ACHN (cell line): ENCODE results near the gene WDR7.

Source experiments
- DNase-seq: peaks from one replicate; pipeline ENCODE4 v3.0.0-alpha.2; 2015
- in situ Hi-C: cut with HindIII; loops from 2 replicates; pipeline ENCODE4 v1.10.0; 2017; ENCODE audit warnings: low sequenced_read_pairs, low pct_ligation_motif_present, low pct_unique_long_range_greater_than_20kb

WDR7 gene

GRCh38 chr18:56711708-56712445 lies 60.7 kb downstream of the WDR7 start:
- in situ Hi-C loops, result no loop called here
- no peak for DNase-seq

GRCh38 chr18:56712761-56713160 lies 61.6 kb downstream of the WDR7 start:
- DNase-seq, result no peak
- in situ Hi-C loops, result no loop called here

- DNase-seq, result no peak
- in situ Hi-C loops, result no loop called here
Measured at GRCh38 chr18:56715121-56715520, 64.0 kb downstream of the WDR7 start.

- DNase-seq, result no peak
- in situ Hi-C loops, result no loop called here
Measured at GRCh38 chr18:56716692-56717146, 65.6 kb downstream of the WDR7 start.

- no peak for DNase-seq
- in situ Hi-C loops, result no loop called here
Measured at GRCh38 chr18:56721031-56721430, 69.9 kb downstream of the WDR7 start.

- in situ Hi-C loops, result no loop called here
- DNase-seq, result no peak
Measured at GRCh38 chr18:56721491-56721890, 70.3 kb downstream of the WDR7 start.

- no peak for DNase-seq
- in situ Hi-C loops, result no loop called here
Measured at GRCh38 chr18:56722518-56722917, 71.4 kb downstream of the WDR7 start.

- no peak for DNase-seq
- in situ Hi-C loops, result no loop called here
Measured at GRCh38 chr18:56723068-56723467, 71.9 kb downstream of the WDR7 start.

- in situ Hi-C loops, result no loop called here
- DNase-seq, result no peak
Measured at GRCh38 chr18:56723706-56724105, 72.5 kb downstream of the WDR7 start.

- no peak for DNase-seq
- in situ Hi-C loops, result no loop called here
Measured at GRCh38 chr18:56726906-56727305, 75.7 kb downstream of the WDR7 start.

- in situ Hi-C loops, result no loop called here
- no peak for DNase-seq
Measured at GRCh38 chr18:56727399-56727798, 76.2 kb downstream of the WDR7 start.

GRCh38 chr18:56728741-56729140 lies 77.6 kb downstream of the WDR7 start:
- in situ Hi-C loops, result no loop called here

GRCh38 chr18:56738184-56738583 lies 87.0 kb downstream of the WDR7 start:
- no peak for DNase-seq
- in situ Hi-C loops, result no loop called here

More at GRCh38 chr18:56728741-56729140, 77.6 kb downstream of the WDR7 start:
- no peak for DNase-seq

- in situ Hi-C loops, result no loop called here
- no peak for DNase-seq
Measured at GRCh38 chr18:56739731-56740130, 88.6 kb downstream of the WDR7 start.

- in situ Hi-C loops, result no loop called here
- no peak for DNase-seq
Measured at GRCh38 chr18:56740645-56741044, 89.5 kb downstream of the WDR7 start.

GRCh38 chr18:56741685-56742084 lies 90.5 kb downstream of the WDR7 start:
- in situ Hi-C loops, result no loop called here

GRCh38 chr18:56743115-56743514 lies 92.0 kb downstream of the WDR7 start:
- in situ Hi-C loops, result no loop called here
- DNase-seq, result no peak

More at GRCh38 chr18:56741685-56742084, 90.5 kb downstream of the WDR7 start:
- no peak for DNase-seq

- DNase-seq, result no peak
- in situ Hi-C loops, result no loop called here
Measured at GRCh38 chr18:56747032-56747658, 96.0 kb downstream of the WDR7 start.

GRCh38 chr18:56747857-56748256 lies 96.7 kb downstream of the WDR7 start:
- DNase-seq, result no peak

GRCh38 chr18:56748698-56749268 lies 97.6 kb downstream of the WDR7 start:
- in situ Hi-C loops, result no loop called here
- peak; percentile 49 for DNase-seq

More at GRCh38 chr18:56747857-56748256, 96.7 kb downstream of the WDR7 start:
- in situ Hi-C loops, result no loop called here
